Activated CD4-positive, alpha-beta memory T cell treated with anti-CD3 and anti-CD28 coated beads for 36 hours (primary cell): Measurements from ENCODE around the gene RTCB. TPM values are rescaled to one million over a fixed set of nuclear protein-coding genes. Genes with fewer than 3 reads are reported as not detected.
A peak's percentile ranks its signal among the peaks of the same experiment; 100 is the strongest.

ENCODE experiments used
- CTCF ChIA-PET: fragments of 350-600 bp; sonication (Branson Sonifier 250); formaldehyde crosslinking; loops from one replicate; lab custom pipeline; 2021; ENCODE audit warnings: antibody characterized with exemption, inconsistent platforms; lab: Charles Lee
- POLR2A ChIA-PET: fragments of 350-600 bp; sonication (Branson Sonifier 250); formaldehyde crosslinking; loops from one replicate; lab custom pipeline; 2021; ENCODE audit warnings: antibody characterized with exemption; lab: Charles Lee
- DNase-seq: peaks from one replicate; pipeline ENCODE4 v3.0.0-alpha.2; 2020
- H3K27ac Mint-ChIP-seq: one replicate; pipeline ENCODE4 v1.8.0; 2021; ENCODE audit warnings: mixed read lengths
- H3K27me3 Mint-ChIP-seq: one replicate; pipeline ENCODE4 v1.8.0; 2021; ENCODE audit warnings: mixed read lengths
- H3K36me3 Mint-ChIP-seq: one replicate; pipeline ENCODE4 v1.8.0; 2021; ENCODE audit warnings: mixed read lengths
- H3K4me1 Mint-ChIP-seq: one replicate; pipeline ENCODE4 v1.8.0; 2021; ENCODE audit warnings: low read depth, mixed read lengths
- H3K4me3 Mint-ChIP-seq: one replicate; pipeline ENCODE4 v1.8.0; 2021; ENCODE audit warnings: mild to moderate bottlenecking, mixed read lengths
- H3K9me3 Mint-ChIP-seq: one replicate; pipeline ENCODE4 v1.8.0; 2021; ENCODE audit warnings: mixed read lengths
- intact Hi-C: fragments of 100-400 bp; cut with micrococcal nuclease; formaldehyde crosslinking; loops from one replicate; pipeline ENCODE4 v1.15.1; 2023
- total RNA-seq, 2 experiments: library from RNA; stranded (reverse); gene quantifications; one replicate each; pipeline ENCODE4 v1.2.3, GENCODE V29; 2021

RTCB gene
- 10 to 100 TPM; 87.0 to 87.7 TPM for total RNA-seq

GRCh38 chr22:32411829-32412592 is at the start of gene RTCB:
RTCB (minus strand) TSS chr22:32412247; CDS start chr22:32412156, 91 bp downstream.
- CTCF ChIA-PET, result interaction anchor here (0.6 to 2.9 kb wide), 8 partner anchors 22 to 146 kb away, joined by 3 to 33 read pairs (median 3); partner anchors contain the start of gene FBXO7
- intact Hi-C loops, result loop anchor here (1.0 kb wide), 1 partner anchor 61 kb away; no protein-coding TSS in a partner anchor
- H3K36me3 Mint-ChIP-seq, result peaks cover 21% of the 10 kb centered on the region
- peak within 1 kb of the TSS; percentile 90 for H3K27ac Mint-ChIP-seq
- peak; percentile 95 for DNase-seq
- no peaks in the 10 kb centered on the region for H3K9me3 Mint-ChIP-seq
- H3K4me1 Mint-ChIP-seq, result peaks cover 51% of the 10 kb centered on the region
- POLR2A ChIA-PET, result interaction anchor here (0.6 to 2.1 kb wide), 7 partner anchors 12 to 222 kb away, joined by 3 to 22 read pairs (median 3); partner anchors contain the start of gene FBXO7
- H3K4me3 Mint-ChIP-seq, result peak within 1 kb of the TSS; percentile 94
- H3K27me3 Mint-ChIP-seq, result peaks cover 2% of the 10 kb centered on the region

GRCh38 chr22:32457031-32457430 is 45.0 kb upstream of the RTCB start:
- Mint-ChIP-seq H3K27ac (no peak overlapping the region), H3K27me3 (peaks cover 34% of the 10 kb centered on the region), H3K4me3 (no peak overlapping the region), H3K4me1 (no peaks in the 10 kb centered on the region), H3K9me3 (no peaks in the 10 kb centered on the region), H3K36me3 (no peaks in the 10 kb centered on the region)
- ChIA-PET POLR2A (no interaction called here), CTCF (no interaction called here)
- DNase-seq, result no peak
- intact Hi-C loops, result no loop called here

GRCh38 chr22:32448980-32449379 is 36.9 kb upstream of the RTCB start:
- Mint-ChIP-seq H3K4me1 (no peaks in the 10 kb centered on the region), H3K36me3 (no peaks in the 10 kb centered on the region), H3K27ac (no peak overlapping the region), H3K27me3 (peaks cover 3% of the 10 kb centered on the region), H3K4me3 (no peak overlapping the region), H3K9me3 (no peaks in the 10 kb centered on the region)
- DNase-seq, result no peak
- intact Hi-C loops, result no loop called here
- POLR2A ChIA-PET, result no interaction called here
- CTCF ChIA-PET, result interaction anchor here (1.0 to 1.9 kb wide), 2 partner anchors 25 to 49 kb away, joined by 3 to 6 read pairs; no protein-coding TSS in a partner anchor

- POLR2A ChIA-PET, result no interaction called here
- DNase-seq, result no peak
- CTCF ChIA-PET, result no interaction called here
- peaks cover 2% of the 10 kb centered on the region for H3K27me3 Mint-ChIP-seq
- no peak overlapping the region for H3K4me3 Mint-ChIP-seq
- no peak overlapping the region for H3K27ac Mint-ChIP-seq
- H3K36me3 Mint-ChIP-seq, result no peaks in the 10 kb centered on the region
- no peaks in the 10 kb centered on the region for H3K9me3 Mint-ChIP-seq
- intact Hi-C loops, result no loop called here
- no peaks in the 10 kb centered on the region for H3K4me1 Mint-ChIP-seq
Observed at GRCh38 chr22:32446321-32446720, 34.3 kb upstream of the RTCB start.

GRCh38 chr22:32444068-32444467 is 32.0 kb upstream of the RTCB start:
- POLR2A ChIA-PET, result interaction anchor here (0.6 kb wide), 1 partner anchor 599 kb away, joined by 3 read pairs; no protein-coding TSS in a partner anchor
- intact Hi-C loops, result no loop called here
- H3K27ac Mint-ChIP-seq, result no peak overlapping the region
- H3K4me1 Mint-ChIP-seq, result no peaks in the 10 kb centered on the region
- CTCF ChIA-PET, result interaction anchor here (1.4 to 1.7 kb wide), 2 partner anchors 177 to 243 kb away, joined by 3 to 5 read pairs; no protein-coding TSS in a partner anchor
- H3K27me3 Mint-ChIP-seq, result no peaks in the 10 kb centered on the region
- no peaks in the 10 kb centered on the region for H3K9me3 Mint-ChIP-seq
- DNase-seq, result peak; percentile 33
- no peaks in the 10 kb centered on the region for H3K36me3 Mint-ChIP-seq
- no peak overlapping the region for H3K4me3 Mint-ChIP-seq

- CTCF ChIA-PET, result no interaction called here
- no peaks in the 10 kb centered on the region for H3K36me3 Mint-ChIP-seq
Observed at GRCh38 chr22:32430352-32430751, 18.3 kb upstream of the RTCB start.

GRCh38 chr22:32426881-32427280 is 14.8 kb upstream of the RTCB start:
- Mint-ChIP-seq H3K36me3 (no peaks in the 10 kb centered on the region), H3K27me3 (peaks cover 14% of the 10 kb centered on the region), H3K27ac (no peak overlapping the region), H3K4me3 (no peak overlapping the region), H3K9me3 (no peaks in the 10 kb centered on the region), H3K4me1 (no peaks in the 10 kb centered on the region)
- CTCF ChIA-PET, result no interaction called here
- no peak for DNase-seq
- intact Hi-C loops, result no loop called here
- POLR2A ChIA-PET, result no interaction called here

More at GRCh38 chr22:32430352-32430751, 18.3 kb upstream of the RTCB start:
- intact Hi-C loops, result no loop called here
- Mint-ChIP-seq H3K4me3 (no peak overlapping the region), H3K9me3 (no peaks in the 10 kb centered on the region), H3K27me3 (peaks cover 5% of the 10 kb centered on the region), H3K4me1 (no peaks in the 10 kb centered on the region), H3K27ac (no peak overlapping the region)
- no peak for DNase-seq
- POLR2A ChIA-PET, result no interaction called here

GRCh38 chr22:32423664-32424063 is 11.6 kb upstream of the RTCB start:
- POLR2A ChIA-PET, result no interaction called here
- H3K9me3 Mint-ChIP-seq, result no peaks in the 10 kb centered on the region
- H3K4me3 Mint-ChIP-seq, result no peak overlapping the region
- DNase-seq, result no peak
- no peaks in the 10 kb centered on the region for H3K4me1 Mint-ChIP-seq
- CTCF ChIA-PET, result no interaction called here
- intact Hi-C loops, result no loop called here
- H3K27ac Mint-ChIP-seq, result no peak overlapping the region
- H3K36me3 Mint-ChIP-seq, result no peaks in the 10 kb centered on the region
- H3K27me3 Mint-ChIP-seq, result peaks cover 20% of the 10 kb centered on the region

GRCh38 chr22:32422062-32422461 is 10.0 kb upstream of the RTCB start:
- Mint-ChIP-seq H3K36me3 (no peaks in the 10 kb centered on the region), H3K27ac (no peak overlapping the region), H3K27me3 (peaks cover 19% of the 10 kb centered on the region), H3K9me3 (no peaks in the 10 kb centered on the region), H3K4me1 (no peaks in the 10 kb centered on the region), H3K4me3 (no peak overlapping the region)
- CTCF ChIA-PET, result no interaction called here
- POLR2A ChIA-PET, result no interaction called here
- intact Hi-C loops, result no loop called here
- DNase-seq, result no peak

GRCh38 chr22:32421484-32421883 is 9.4 kb upstream of the RTCB start:
- Mint-ChIP-seq H3K9me3 (no peaks in the 10 kb centered on the region), H3K27me3 (peaks cover 22% of the 10 kb centered on the region), H3K36me3 (no peaks in the 10 kb centered on the region), H3K4me3 (no peak overlapping the region), H3K27ac (no peak overlapping the region), H3K4me1 (no peaks in the 10 kb centered on the region)
- no peak for DNase-seq
- ChIA-PET CTCF (no interaction called here), POLR2A (no interaction called here)
- intact Hi-C loops, result no loop called here

GRCh38 chr22:32417906-32418305 is 5.9 kb upstream of the RTCB start:
- Mint-ChIP-seq H3K4me1 (peaks cover 3% of the 10 kb centered on the region), H3K4me3 (no peak overlapping the region), H3K27me3 (peaks cover 19% of the 10 kb centered on the region), H3K27ac (no peak overlapping the region), H3K36me3 (no peaks in the 10 kb centered on the region), H3K9me3 (no peaks in the 10 kb centered on the region)
- ChIA-PET CTCF (interaction anchor here (1.9 kb wide), 1 partner anchor 55 kb away, joined by 5 read pairs; no protein-coding TSS in a partner anchor), POLR2A (no interaction called here)
- DNase-seq, result no peak
- intact Hi-C loops, result no loop called here

GRCh38 chr22:32416556-32417085 is 4.6 kb upstream of the RTCB start:
- H3K4me1 Mint-ChIP-seq, result peaks cover 11% of the 10 kb centered on the region
- no peak overlapping the region for H3K4me3 Mint-ChIP-seq
- no peak for DNase-seq
- intact Hi-C loops, result no loop called here
- peaks cover 3% of the 10 kb centered on the region for H3K36me3 Mint-ChIP-seq
- H3K9me3 Mint-ChIP-seq, result no peaks in the 10 kb centered on the region
- H3K27me3 Mint-ChIP-seq, result peaks cover 9% of the 10 kb centered on the region
- H3K27ac Mint-ChIP-seq, result no peak overlapping the region
- CTCF ChIA-PET, result no interaction called here
- POLR2A ChIA-PET, result no interaction called here
